Activated CD4-positive, alpha-beta T cell treated with anti-CD3 and anti-CD28 coated beads, Interleukin-2, amount 50 U/mL, for 4 hours (primary cell): ENCODE data around the gene TMEM131.
"Not testable (repeated sequence)": the region's sequence is repeated elsewhere in the genome, so short reads cannot be mapped to it uniquely, and the experiment has no call there.

Source experiments
- DNase-seq, 2 experiments: peaks; one replicate each; pipeline ENCODE4 v3.0.0-alpha.2; 2020

Gene TMEM131

GRCh38 chr2:97950329-97951154 lies 45.2 kb downstream of the TMEM131 start:
- DNase-seq, result no peak

DNA sequence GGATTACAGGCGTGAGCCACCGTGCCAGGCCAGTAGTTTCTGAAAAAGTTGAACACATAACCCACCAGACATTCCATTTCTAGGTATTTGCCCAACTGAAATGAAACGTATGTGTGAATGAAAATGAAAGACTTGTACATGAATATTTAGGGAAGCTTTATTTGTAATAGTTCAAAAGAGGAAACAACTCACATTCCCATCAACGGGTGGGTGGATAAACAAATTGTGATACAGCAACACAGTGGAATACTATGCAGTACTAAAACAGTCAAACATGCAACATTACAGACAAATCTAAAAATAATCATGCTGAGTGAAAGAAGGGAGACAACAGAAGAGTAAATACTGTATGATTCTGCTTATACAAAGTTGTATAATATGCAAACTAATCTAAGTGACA lies 46.8 kb downstream of the TMEM131 start:
- no peak for DNase-seq

DNA sequence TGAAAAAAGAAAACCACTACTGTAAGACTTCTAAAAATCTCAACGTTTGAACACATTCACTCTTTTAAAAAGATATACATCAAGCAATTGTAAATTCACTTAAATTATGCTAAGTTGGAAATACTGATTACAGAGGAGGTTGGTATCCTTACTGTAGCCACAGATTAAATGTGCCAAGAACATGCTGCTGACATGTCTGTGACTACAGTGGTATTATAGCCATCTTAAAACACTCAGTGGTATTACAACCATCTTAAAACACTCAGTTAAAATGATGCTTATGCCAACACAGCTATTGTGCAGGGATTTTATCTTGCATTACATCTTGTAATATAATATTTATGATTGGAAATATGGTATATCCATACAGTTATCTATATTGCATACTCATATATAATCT lies 50.0 kb downstream of the TMEM131 start:
- DNase-seq, result no peak

DNA sequence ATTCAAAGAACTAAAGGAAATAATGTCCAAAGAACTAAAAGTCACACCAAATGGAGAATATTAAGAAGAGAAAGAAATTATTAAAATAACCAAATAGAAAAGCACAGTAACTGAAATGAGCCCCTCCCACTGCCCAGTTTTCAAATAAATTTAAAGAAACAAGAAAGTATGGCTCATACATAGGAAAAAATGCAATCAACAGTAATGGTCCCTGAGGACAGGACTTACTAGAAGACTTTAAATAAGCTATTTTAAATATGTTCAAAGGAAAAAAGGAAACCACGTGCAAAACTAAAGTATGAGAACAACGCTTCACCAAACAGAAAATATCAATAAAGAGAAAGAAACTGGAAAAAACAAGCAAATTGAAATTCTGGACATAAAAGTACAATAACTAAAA lies 58.9 kb downstream of the TMEM131 start:
- DNase-seq, result no peak

- no peak for DNase-seq
Measured at GRCh38 chr2:97936199-97936598, 59.5 kb downstream of the TMEM131 start.

- no peak for DNase-seq
Measured at GRCh38 chr2:97935719-97936161, 60.0 kb downstream of the TMEM131 start.

- no peak for DNase-seq
Measured at GRCh38 chr2:97932975-97933662, 62.6 kb downstream of the TMEM131 start.

GRCh38 chr2:97931858-97932225 lies 63.9 kb downstream of the TMEM131 start:
- no peak for DNase-seq

- DNase-seq, result no peak
Measured at GRCh38 chr2:97931118-97931857, 64.5 kb downstream of the TMEM131 start.

DNA sequence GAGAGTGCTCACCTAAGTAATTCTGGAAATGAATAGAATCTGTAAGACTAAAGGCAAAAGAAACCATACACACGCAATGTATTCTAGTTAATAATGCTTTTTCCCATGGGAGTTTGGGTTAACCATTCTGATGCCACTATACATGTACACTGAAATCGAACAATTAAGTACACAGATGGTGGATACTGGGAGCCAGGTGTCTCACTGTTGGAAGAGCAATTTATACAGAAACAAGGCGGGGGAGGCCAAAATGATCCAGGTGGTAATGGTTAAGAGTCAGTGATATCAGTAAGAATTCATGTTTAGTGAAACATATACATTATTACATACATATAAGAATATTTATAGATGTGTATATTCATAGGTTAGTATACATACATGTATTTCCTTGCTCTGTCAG lies 67.2 kb downstream of the TMEM131 start:
- no peak for DNase-seq

DNA sequence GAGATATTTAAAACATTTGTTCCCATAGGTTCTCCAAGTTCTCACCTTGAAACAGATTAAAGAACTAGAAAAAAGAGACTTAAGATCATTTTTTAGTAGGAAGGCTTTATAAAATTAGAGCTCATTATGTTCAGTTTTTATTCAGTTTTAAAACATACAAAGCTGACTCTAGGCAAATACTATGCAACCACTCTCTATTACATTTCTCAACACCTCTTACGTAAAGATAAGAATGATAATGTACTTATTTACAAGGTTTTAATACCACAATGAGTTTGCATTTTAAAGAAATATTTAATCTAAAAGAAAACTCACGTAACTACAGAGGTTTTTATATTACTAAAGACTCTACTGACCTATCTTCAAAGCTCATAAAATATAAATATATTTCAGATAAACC lies 68.8 kb downstream of the TMEM131 start:
- DNase-seq, result no peak

GRCh38 chr2:97924194-97924593 lies 71.6 kb downstream of the TMEM131 start:
- DNase-seq, result no peak

DNA sequence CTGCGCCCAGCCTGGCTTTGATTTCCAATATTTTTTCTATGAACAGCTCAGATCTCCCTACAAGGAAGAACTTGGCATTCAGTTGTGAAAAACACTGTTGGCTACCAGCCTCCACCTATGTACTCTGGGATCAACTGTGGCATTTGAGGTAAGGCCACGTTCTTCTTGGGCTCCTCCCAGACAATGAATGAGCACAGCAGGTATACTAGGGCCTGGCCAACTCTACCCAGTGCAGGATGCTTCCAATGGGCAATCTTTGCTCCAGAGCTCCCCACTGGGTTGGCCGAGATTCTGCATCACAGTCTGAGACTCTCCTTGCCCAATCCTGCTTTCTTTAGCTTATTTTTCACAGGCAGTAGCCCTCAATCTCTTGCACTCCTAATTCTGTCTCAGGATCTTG lies 75.9 kb downstream of the TMEM131 start:
- DNase-seq, result no peak

DNA sequence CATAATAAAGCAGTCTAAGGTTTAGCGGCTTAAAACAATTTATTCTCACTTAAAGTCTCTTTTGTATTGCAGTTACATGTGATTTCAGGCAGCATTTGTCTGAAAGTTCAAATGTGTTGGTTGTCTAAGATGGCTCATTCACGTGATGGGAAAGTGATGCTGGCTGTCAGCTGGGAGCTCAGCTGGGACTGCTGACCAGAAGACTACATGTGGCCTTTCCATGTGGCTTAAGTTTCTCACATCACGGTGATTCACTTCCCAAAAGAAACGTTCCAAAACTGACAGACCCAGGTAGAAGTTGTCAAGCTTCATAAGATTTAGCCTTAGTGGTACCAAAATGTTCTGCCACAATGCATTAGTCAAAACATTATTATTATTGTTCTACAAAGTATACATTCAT lies 76.9 kb downstream of the TMEM131 start:
- DNase-seq, result no peak

- DNase-seq, result not testable (repeated sequence)
Measured at GRCh38 chr2:97917668-97918067, 78.1 kb downstream of the TMEM131 start.

DNA sequence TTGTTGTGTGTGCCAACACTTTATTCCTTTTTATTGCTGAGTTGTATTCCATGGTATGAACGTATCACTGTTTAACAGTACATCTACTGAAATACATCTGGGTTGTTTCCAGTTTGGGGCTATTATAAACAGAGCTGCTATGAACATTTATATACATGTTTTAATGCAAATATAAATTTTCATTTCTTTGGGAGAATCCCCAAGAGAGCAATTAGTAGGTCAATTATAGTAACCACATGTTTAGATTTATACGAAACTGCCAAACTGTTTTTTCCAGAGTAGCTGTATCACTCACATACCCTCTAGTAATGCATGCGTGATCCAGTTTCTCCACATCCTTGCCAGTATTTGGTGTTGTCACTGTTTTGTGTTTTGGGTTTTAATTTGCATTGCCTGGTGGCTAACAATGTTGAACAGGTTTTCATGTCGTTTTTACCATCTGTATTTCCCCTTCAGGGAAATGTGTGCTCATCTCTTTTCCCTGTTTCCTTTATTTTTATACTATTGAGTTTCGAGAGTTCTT lies 81.0 kb downstream of the TMEM131 start:
- no peak for DNase-seq

- DNase-seq, result no peak
Measured at GRCh38 chr2:97913846-97914245, 81.9 kb downstream of the TMEM131 start.

- DNase-seq, result no peak
Measured at GRCh38 chr2:97911922-97912575, 83.7 kb downstream of the TMEM131 start.

DNA sequence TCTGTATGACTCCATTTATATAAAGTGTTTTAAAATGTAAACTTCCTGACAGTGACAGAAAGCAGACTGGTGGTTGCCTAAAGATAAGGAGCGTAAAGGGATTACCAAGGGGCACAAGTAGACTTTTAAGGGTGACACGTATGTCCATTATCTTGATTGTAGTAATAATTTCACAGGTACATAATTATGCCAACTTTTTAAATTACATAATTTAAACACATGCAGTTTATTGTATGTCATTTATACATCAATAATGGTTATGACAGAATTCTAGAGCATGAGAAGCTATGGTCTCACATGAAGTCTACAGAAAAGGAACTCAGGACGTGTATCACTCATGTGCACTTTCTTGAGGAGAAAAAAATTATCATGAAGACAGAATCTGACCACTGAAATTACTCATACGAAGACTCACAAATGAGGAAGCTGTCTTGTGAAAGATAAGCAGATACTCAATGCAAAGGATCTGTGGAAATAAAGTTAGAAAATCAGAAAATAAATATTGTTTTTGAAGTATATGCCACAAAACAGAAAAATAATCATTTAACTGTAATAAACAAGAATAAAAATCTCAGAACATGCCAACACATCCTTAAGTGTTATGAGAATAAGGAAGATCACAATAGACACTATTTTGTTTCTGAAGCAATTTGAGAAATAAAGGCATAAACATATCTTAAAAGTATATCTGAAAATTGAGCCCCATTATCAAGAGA lies 84.4 kb downstream of the TMEM131 start:
- DNase-seq, result no peak

- DNase-seq, result no peak
Measured at GRCh38 chr2:97910403-97911205, 85.1 kb downstream of the TMEM131 start.

GRCh38 chr2:97908208-97908676 lies 87.5 kb downstream of the TMEM131 start:
- no peak for DNase-seq
